ENCODE results near the gene MAPK8IP1.

MAPK8IP1 gene

GRCh38 chr11:45945397-45945999, 60.0 kb downstream of the MAPK8IP1 start:
- DNase-seq (ENCODE audit: low read depth in 2 of 2), result no peak

GRCh38 chr11:45947885-45948284, 62.4 kb downstream of the MAPK8IP1 start:
- DNase-seq (ENCODE audit: low read depth in 2 of 2), result no peak

GRCh38 chr11:45948356-45948755, 62.9 kb downstream of the MAPK8IP1 start:
- no peak for DNase-seq (ENCODE audit: low read depth in 2 of 2)

GRCh38 chr11:45949992-45950407, 64.5 kb downstream of the MAPK8IP1 start:
- DNase-seq (ENCODE audit: low read depth in 2 of 2), result no peak
